ENCODE measurements around the gene TXN2. TPM values are rescaled to one million over a fixed set of nuclear protein-coding genes. Genes with fewer than 3 reads are reported as not detected.
"Not testable (repeated sequence)": the region's sequence is repeated elsewhere in the genome, so short reads cannot be mapped to it uniquely, and the experiment has no call there.

The TXN2 gene
- total and polyA plus RNA-seq, 7 experiments from 2014 or later: 35.5 to 154 (median 44.1) TPM

DNA sequence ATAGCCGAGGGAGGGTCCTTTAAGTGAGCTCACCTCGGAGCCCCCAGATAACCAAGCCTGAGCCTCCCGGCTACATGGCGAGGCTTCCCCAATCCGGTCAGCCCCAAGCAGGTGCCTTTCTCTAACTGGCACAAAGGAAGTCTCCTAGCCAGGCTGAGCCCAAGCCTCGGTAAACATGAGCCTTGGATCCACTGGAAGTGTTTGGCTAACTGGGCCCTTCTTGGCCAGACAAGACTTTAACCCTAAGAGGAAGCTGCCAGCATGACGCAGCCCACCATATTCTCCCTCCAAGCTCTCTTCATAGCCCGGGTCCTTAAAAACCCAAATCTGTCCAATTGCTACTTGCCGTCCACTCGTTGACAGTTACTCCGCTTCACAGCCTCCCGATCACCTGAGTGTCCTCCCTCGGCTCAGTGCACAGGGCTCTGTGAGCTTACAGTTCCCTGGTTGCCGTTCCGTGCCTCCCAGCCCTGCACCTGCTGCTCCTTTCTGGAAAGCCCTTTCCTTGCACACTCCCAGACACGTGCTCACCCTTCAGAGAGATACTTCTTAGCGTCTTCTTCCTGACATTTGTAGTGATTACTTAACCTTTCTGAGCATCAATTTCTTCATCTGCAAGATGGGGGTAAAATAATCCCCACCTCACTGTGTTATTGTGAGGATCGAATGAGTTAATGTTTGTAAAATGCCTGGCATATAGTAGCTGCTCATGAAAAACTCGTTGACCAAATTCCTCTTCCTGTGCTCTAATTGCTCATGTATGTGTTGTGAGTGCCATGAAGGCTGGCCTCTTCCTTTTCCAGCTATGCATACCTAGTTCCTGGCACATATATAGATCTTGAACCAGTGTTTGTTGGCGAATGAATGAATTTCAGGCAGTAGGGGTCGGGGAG lies 25.6 kb downstream of the TXN2 start:
- peaks cover 44% of the 10 kb centered on the region in 2 donors for H3K4me1 ChIP-seq (ENCODE audit: control insufficient read depth in 2 of 2, insufficient read depth in 2 of 2, low read length in 2 of 2)
- no peaks in the 10 kb centered on the region for H3K27me3 ChIP-seq (ENCODE audit: control insufficient read depth in 2 of 2, insufficient read depth in 2 of 2, low read length in 2 of 2)
- no peaks in the 10 kb centered on the region for H3K36me3 ChIP-seq (ENCODE audit: control insufficient read depth in 2 of 3, insufficient read depth in 3 of 3, low read length in 3 of 3)
- Mint-ChIP-seq H3K9me3 (peaks cover 0 to 2% (median 0%) of the 10 kb centered on the region in 11 donors), H3K4me1 (peaks cover 21 to 54% (median 43%) of the 10 kb centered on the region in 7 donors), H3K36me3 (peaks cover 0 to 2% (median 0%) of the 10 kb centered on the region in 5 donors), H3K4me3 (peak overlapping the region; percentile 54 to 87 (median 74)), H3K27ac (peak overlapping the region; percentile 63 to 99 (median 95)), H3K27me3 (no peaks in the 10 kb centered on the region)
- ATAC-seq: no peak
- POLR2A ChIA-PET: interaction anchor here (0.6 to 2.1 kb wide), 15 partner anchors 8 to 179 kb away, joined by 3 to 13 read pairs (median 5); partner anchors contain the start of gene MYH9
- H3K4me3 ChIP-seq (ENCODE audit: low read length): peak overlapping the region; percentile 83
- no peaks in the 10 kb centered on the region for H3K9me3 ChIP-seq (ENCODE audit: control insufficient read depth in 2 of 3, low read length in 3 of 3)
- intact Hi-C loops (cut with micrococcal nuclease): loop anchor here (1.0 to 2.0 kb wide), 10 partner anchors 14 to 155 kb away; partner anchors contain the start of gene TXN2 (in 2 of the 2)
- peak in 1 of 9 donors; percentile 3 for DNase-seq
- H3K27ac ChIP-seq (ENCODE audit: low read depth, low read length): peak overlapping the region; percentile 99
- CTCF ChIA-PET: interaction anchor here (1.2 kb wide), 1 partner anchor 127 kb away, joined by 3 read pairs; no protein-coding TSS in a partner anchor

DNA sequence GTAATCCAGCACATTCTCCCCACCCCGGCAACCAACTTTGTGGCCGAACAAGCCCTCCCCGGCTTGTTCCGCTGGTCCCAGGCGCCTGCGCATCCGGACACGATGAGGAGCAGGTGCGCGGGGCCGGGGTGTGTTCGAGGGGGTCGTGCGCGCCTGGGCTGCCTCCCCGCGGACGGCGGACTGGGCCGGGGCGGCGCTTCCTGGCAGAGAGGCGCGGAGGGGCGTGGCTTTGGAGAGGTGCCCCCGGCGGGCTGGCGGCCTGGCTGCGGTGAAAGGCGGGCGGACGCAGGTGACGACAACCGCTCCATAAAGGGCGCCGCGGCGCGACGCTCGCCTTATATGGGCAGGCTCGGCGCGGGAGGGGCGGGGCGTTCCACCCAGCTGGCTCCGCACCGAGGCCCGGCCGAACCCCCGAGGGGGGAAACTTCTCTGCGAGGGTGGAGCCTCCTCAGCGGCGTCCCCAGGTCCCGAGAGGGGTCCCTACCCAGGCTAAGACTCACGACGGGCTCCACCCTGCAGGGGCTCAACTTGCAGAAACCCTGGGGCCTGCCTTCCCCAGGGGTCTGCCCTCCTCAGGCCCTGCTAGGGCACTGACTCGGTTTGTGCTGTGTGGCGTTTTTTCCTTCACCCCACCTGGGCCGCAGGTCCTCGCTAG lies 26.4 kb downstream of the TXN2 start:
- no peaks in the 10 kb centered on the region for H3K27me3 Mint-ChIP-seq
- ATAC-seq (peak; percentile 83), DNase-seq (peak; percentile 87 to 97 (median 92))
- H3K9me3 Mint-ChIP-seq: peaks cover 0 to 2% (median 0%) of the 10 kb centered on the region in 11 donors
- ChIA-PET POLR2A (interaction anchor here (0.6 to 2.1 kb wide), 17 partner anchors 8 to 127 kb away, joined by 3 to 13 read pairs (median 4); partner anchors contain the start of gene MYH9), CTCF (interaction anchor here (0.6 to 1.2 kb wide), 3 partner anchors 127 to 194 kb away, joined by 3 to 6 read pairs (median 4); no protein-coding TSS in a partner anchor)
- intact Hi-C loops (cut with micrococcal nuclease): loop anchor here (1.0 to 5.0 kb wide), 12 partner anchors 15 to 154 kb away; partner anchors contain the start of genes TXN2 (in 2 of the 2) and FOXRED2 (in 1 of the 2)
- H3K27ac Mint-ChIP-seq: peak overlapping the region; percentile 71 to 99 (median 96)
- Histone ChIP-seq H3K36me3 (ENCODE audit: control insufficient read depth in 2 of 3, insufficient read depth in 3 of 3, low read length in 3 of 3) (no peaks in the 10 kb centered on the region), H3K9me3 (ENCODE audit: control insufficient read depth in 2 of 3, low read length in 3 of 3) (no peaks in the 10 kb centered on the region), H3K27me3 (ENCODE audit: control insufficient read depth in 2 of 2, insufficient read depth in 2 of 2, low read length in 2 of 2) (no peaks in the 10 kb centered on the region), H3K4me3 (ENCODE audit: low read length) (peak overlapping the region; percentile 83), H3K4me1 (ENCODE audit: control insufficient read depth in 2 of 2, insufficient read depth in 2 of 2, low read length in 2 of 2) (peaks cover 46 to 48% of the 10 kb centered on the region in 2 donors), H3K27ac (ENCODE audit: low read depth, low read length) (peak overlapping the region; percentile 99)
- H3K4me3 Mint-ChIP-seq: peak overlapping the region; percentile 68 to 87 (median 78)
- peaks cover 21 to 54% (median 45%) of the 10 kb centered on the region in 7 donors for H3K4me1 Mint-ChIP-seq
- peaks cover 0 to 2% (median 0%) of the 10 kb centered on the region in 5 donors for H3K36me3 Mint-ChIP-seq

DNA sequence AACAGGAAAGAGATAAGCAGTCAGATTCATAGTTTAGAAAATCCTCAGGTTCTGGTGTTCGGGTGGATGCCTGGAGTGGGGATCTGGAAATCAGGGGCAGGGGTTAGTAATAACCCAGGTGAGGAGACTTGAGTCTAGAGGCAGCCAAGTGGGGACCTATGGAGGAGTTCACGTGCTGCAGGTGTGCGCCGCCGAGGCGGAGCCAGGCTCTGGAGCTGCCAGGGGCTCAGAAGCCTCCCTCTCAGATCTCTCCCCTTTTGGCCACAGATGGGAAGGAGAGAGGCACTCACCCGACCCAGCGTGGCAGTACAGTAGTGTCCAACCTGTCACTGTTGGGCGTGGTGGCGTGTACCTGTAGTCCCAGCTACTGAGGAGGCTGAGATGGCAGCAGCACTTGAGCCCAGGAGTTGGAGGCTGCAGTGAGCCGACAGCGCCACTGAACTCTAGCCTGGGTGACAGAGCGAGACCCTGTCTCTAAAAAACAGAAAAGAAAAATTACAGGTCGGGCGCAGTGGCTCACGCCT lies 27.5 kb downstream of the TXN2 start:
- H3K36me3 Mint-ChIP-seq: peaks cover 0 to 2% (median 0%) of the 10 kb centered on the region in 5 donors
- CTCF ChIA-PET: interaction anchor here (0.8 kb wide), 1 partner anchor 15 kb away, joined by 3 read pairs; no protein-coding TSS in a partner anchor

DNA sequence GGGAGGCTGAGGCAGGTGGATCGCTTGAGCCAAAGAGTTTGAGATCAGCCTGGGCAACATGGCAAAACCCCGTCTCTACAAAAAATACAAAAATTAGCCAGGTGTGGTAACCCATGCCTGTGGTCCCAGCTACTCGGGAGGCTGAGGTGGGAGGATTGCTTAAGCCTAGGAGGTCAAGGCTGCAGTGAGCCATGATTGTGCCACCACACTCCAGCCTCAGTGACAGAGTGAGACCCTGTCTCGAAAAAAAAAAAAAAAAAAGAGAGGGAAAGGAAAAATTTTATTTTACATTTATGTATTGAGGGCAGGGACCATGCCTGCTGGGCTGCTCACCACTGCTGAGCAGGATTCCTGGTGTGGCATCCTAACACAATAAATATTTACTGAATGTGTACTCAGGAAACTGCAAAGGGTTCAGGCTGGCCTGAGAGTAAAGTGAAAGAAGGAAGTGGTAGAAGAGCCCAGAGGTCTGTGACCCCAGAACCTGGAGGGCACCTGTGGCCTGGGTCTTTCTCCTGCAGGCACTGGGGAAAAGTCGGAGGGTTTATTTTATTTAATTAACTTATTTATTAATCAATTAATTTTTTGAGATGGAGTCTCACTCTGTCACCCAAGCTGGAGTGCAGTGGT lies 28.3 kb downstream of the TXN2 start:
- not testable (repeated sequence) for ATAC-seq; H3K36me3 ChIP-seq (ENCODE audit: control insufficient read depth in 2 of 3, insufficient read depth in 3 of 3, low read length in 3 of 3); H3K9me3 Mint-ChIP-seq; DNase-seq; H3K4me3 ChIP-seq (ENCODE audit: low read length); H3K36me3 Mint-ChIP-seq; H3K9me3 ChIP-seq (ENCODE audit: control insufficient read depth in 2 of 3, low read length in 3 of 3); H3K27me3 Mint-ChIP-seq; H3K27me3 ChIP-seq (ENCODE audit: control insufficient read depth in 2 of 2, insufficient read depth in 2 of 2, low read length in 2 of 2)
- ChIA-PET POLR2A (interaction anchor here (1.0 to 2.1 kb wide), 5 partner anchors 16 to 124 kb away, joined by 3 to 8 read pairs (median 4); no protein-coding TSS in a partner anchor), CTCF (interaction anchor here (0.6 to 0.8 kb wide), 3 partner anchors 16 to 179 kb away, joined by 3 read pairs; no protein-coding TSS in a partner anchor)
- peaks cover 46 to 48% of the 10 kb centered on the region in 2 donors for H3K4me1 ChIP-seq (ENCODE audit: control insufficient read depth in 2 of 2, insufficient read depth in 2 of 2, low read length in 2 of 2)
- peak overlapping the region; percentile 61 to 84 (median 74) for H3K4me3 Mint-ChIP-seq
- H3K4me1 Mint-ChIP-seq: peaks cover 21 to 58% (median 55%) of the 10 kb centered on the region in 7 donors
- peak overlapping the region; percentile 87 to 100 (median 96) for H3K27ac Mint-ChIP-seq
- intact Hi-C loops (cut with micrococcal nuclease): loop anchor here (2.0 to 5.0 kb wide), 2 partner anchors 18 to 86 kb away; no protein-coding TSS in a partner anchor
- peak overlapping the region; percentile 69 for H3K27ac ChIP-seq (ENCODE audit: low read depth, low read length)

More for the DNA sequence above, 27.5 kb downstream of the TXN2 start:
- Histone ChIP-seq H3K27me3 (ENCODE audit: control insufficient read depth in 2 of 2, insufficient read depth in 2 of 2, low read length in 2 of 2) (no peaks in the 10 kb centered on the region), H3K36me3 (ENCODE audit: control insufficient read depth in 2 of 3, insufficient read depth in 3 of 3, low read length in 3 of 3) (no peaks in the 10 kb centered on the region), H3K4me3 (ENCODE audit: low read length) (peak overlapping the region; percentile 20), H3K9me3 (ENCODE audit: control insufficient read depth in 2 of 3, low read length in 3 of 3) (no peaks in the 10 kb centered on the region), H3K4me1 (ENCODE audit: control insufficient read depth in 2 of 2, insufficient read depth in 2 of 2, low read length in 2 of 2) (peaks cover 46 to 48% of the 10 kb centered on the region in 2 donors), H3K27ac (ENCODE audit: low read depth, low read length) (peak overlapping the region; percentile 99)
- Mint-ChIP-seq H3K4me1 (peaks cover 21 to 58% (median 49%) of the 10 kb centered on the region in 7 donors), H3K27ac (peak overlapping the region; percentile 69 to 99 (median 96)), H3K4me3 (peak overlapping the region; percentile 68 to 87 (median 76)), H3K9me3 (peaks cover 0 to 2% (median 0%) of the 10 kb centered on the region in 11 donors), H3K27me3 (no peaks in the 10 kb centered on the region)
- intact Hi-C loops (cut with micrococcal nuclease): loop anchor here (1.0 to 5.0 kb wide), 4 partner anchors 19 to 87 kb away; partner anchors contain the start of gene FOXRED2 (in 1 of the 2)
- ATAC-seq: no peak
- POLR2A ChIA-PET: interaction anchor here (1.0 to 2.1 kb wide), 9 partner anchors 16 to 125 kb away, joined by 3 to 8 read pairs (median 4); no protein-coding TSS in a partner anchor
- no peak for DNase-seq

DNA sequence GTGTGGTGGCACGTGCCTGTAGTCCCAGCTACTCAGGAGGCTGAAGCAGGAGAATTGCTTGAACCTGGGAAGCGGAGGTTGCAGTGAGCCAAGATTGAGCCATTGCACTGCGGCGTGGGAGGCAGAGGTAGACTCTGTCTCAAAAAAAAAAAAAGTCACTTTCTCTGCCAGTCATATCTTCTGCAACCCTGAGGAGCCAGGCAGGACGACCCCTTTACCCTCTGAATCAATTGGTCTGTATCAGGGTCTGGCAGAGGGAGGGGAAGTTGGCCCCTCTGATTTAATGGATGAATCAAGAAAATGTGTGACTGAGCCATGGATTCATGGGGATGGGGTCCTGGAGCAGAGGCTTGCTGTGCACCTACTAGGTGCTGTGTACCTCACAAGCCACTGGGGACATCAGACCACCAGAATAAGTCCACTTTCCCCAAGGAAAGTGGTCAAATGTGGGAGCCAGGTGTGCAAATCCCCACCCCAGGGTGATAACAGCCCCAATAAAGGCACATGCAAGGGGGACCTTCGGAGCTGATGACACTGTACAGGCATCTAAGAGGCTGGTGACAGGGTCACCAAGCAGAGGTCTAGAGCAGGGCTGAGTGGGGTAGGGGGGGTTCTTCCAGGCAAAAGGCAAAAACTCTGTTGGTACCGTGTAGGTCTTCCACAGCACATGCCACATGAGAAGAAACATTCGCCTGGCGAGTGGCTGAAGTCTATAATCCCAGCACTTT lies 29.0 kb downstream of the TXN2 start:
- Mint-ChIP-seq H3K27me3 (no peaks in the 10 kb centered on the region), H3K9me3 (peaks cover 0 to 3% (median 0%) of the 10 kb centered on the region in 11 donors), H3K4me1 (peaks cover 21 to 64% (median 55%) of the 10 kb centered on the region in 7 donors), H3K27ac (peak overlapping the region; percentile 87 to 100 (median 96)), H3K36me3 (peaks cover 0 to 2% (median 0%) of the 10 kb centered on the region in 5 donors), H3K4me3 (peak overlapping the region; percentile 61 to 86 (median 74))
- ATAC-seq: no peak
- peaks cover 48 to 50% of the 10 kb centered on the region in 2 donors for H3K4me1 ChIP-seq (ENCODE audit: control insufficient read depth in 2 of 2, insufficient read depth in 2 of 2, low read length in 2 of 2)
- H3K36me3 ChIP-seq (ENCODE audit: control insufficient read depth in 2 of 3, insufficient read depth in 3 of 3, low read length in 3 of 3): no peaks in the 10 kb centered on the region
- no peaks in the 10 kb centered on the region for H3K9me3 ChIP-seq (ENCODE audit: control insufficient read depth in 2 of 3, low read length in 3 of 3)
- no peak for DNase-seq
- peak overlapping the region; percentile 12 for H3K4me3 ChIP-seq (ENCODE audit: low read length)
- CTCF ChIA-PET: interaction anchor here (0.6 to 1.0 kb wide), 5 partner anchors 17 to 178 kb away, joined by 3 to 4 read pairs (median 3); no protein-coding TSS in a partner anchor
- H3K27ac ChIP-seq (ENCODE audit: low read depth, low read length): peak overlapping the region; percentile 69
- no peaks in the 10 kb centered on the region for H3K27me3 ChIP-seq (ENCODE audit: control insufficient read depth in 2 of 2, insufficient read depth in 2 of 2, low read length in 2 of 2)
- POLR2A ChIA-PET: interaction anchor here (0.9 to 2.3 kb wide), 11 partner anchors 10 to 120 kb away, joined by 3 to 18 read pairs (median 4); partner anchors contain the start of gene EIF3D
- intact Hi-C loops (cut with micrococcal nuclease): loop anchor here (2.0 to 5.0 kb wide), 2 partner anchors 18 to 85 kb away; no protein-coding TSS in a partner anchor

Data from naive thymus-derived CD4-positive, alpha-beta T cell (primary cell).